Colonic mucosa (tissue), 4 donors: ENCODE data around the gene SLC8B1. TPM values are rescaled to one million over a fixed set of nuclear protein-coding genes. Genes with fewer than 3 reads are reported as not detected.

ENCODE experiments used
- DNase-seq: peaks from one replicate; pipeline ENCODE4 v3.0.0-alpha.2; 2020
- H3K27ac ChIP-seq: fragments of 200-600 bp; one replicate; pipeline ENCODE4 v1.8.0; 2021
- H3K27me3 ChIP-seq: fragments of 200-600 bp; one replicate; pipeline ENCODE4 v1.8.0; 2021
- H3K36me3 ChIP-seq: fragments of 200-600 bp; one replicate; pipeline ENCODE4 v1.8.0; 2021
- H3K4me1 ChIP-seq: fragments of 200-600 bp; one replicate; pipeline ENCODE4 v1.8.0; 2021; ENCODE audit warnings: mild to moderate bottlenecking
- H3K4me3 ChIP-seq: fragments of 200-600 bp; one replicate; pipeline ENCODE4 v1.8.0; 2021
- H3K9ac ChIP-seq, 2 donors: one replicate each; pipeline ENCODE4 v1.7.0; 2013; ENCODE audit warnings: control low read depth in 2 of 2, low read depth in 2 of 2, low read length in 2 of 2
- H3K9me3 ChIP-seq: fragments of 200-600 bp; one replicate; pipeline ENCODE4 v1.8.0; 2021
- CTCF ChIP-seq: fragments of 200-600 bp; IDR thresholded peaks from one replicate; pipeline ENCODE4 v1.8.0; 2022; ENCODE audit warnings: antibody characterized with exemption, mild to moderate bottlenecking
- intact Hi-C: fragments of 100-400 bp; cut with DNase I; formaldehyde crosslinking; loops from one replicate; pipeline ENCODE4 v1.14.1; 2022
- total RNA-seq, 2 donors: library from RNA; stranded (reverse); fragmentation: NEBNext Ultra II Directional in 1 of 2; extraction: Animal tissue kit (Norgen Biotek cat#: 25700) in 1 of 2; gene quantifications; one replicate each; pipeline ENCODE4 v1.2.1, GENCODE V29; 2021
- donor health status: healthy.
- donor health status: DM: no; HTN: no; CAD: no.
- donor health status: DM: no; HTN: no; CAD: no.

SLC8B1 gene
- total RNA-seq, 2 donors from 2014 or later = 34.3 to 44.1 TPM

GRCh38 chr12:113328368-113328889 is 6.5 kb downstream of the SLC8B1 start:
- H3K4me3 ChIP-seq = no peak overlapping the region
- no peaks in the 10 kb centered on the region for H3K36me3 ChIP-seq
- H3K9me3 ChIP-seq = no peaks in the 10 kb centered on the region
- no peak overlapping the region for H3K27ac ChIP-seq
- no peak overlapping the region for H3K9ac ChIP-seq
- TF ChIP-seq CTCF = no peak
- no peaks in the 10 kb centered on the region for H3K4me1 ChIP-seq
- H3K27me3 ChIP-seq = no peaks in the 10 kb centered on the region
- intact Hi-C loops = no loop called here
- no peak for DNase-seq

GRCh38 chr12:113326775-113327395 is 8.0 kb downstream of the SLC8B1 start:
- TF ChIP-seq CTCF = no peak
- H3K36me3 ChIP-seq = no peaks in the 10 kb centered on the region
- H3K9me3 ChIP-seq = no peaks in the 10 kb centered on the region
- DNase-seq = no peak
- intact Hi-C loops = no loop called here
- peak overlapping the region; percentile 3 for H3K27ac ChIP-seq
- H3K9ac ChIP-seq = no peak overlapping the region
- no peaks in the 10 kb centered on the region for H3K4me1 ChIP-seq
- no peaks in the 10 kb centered on the region for H3K27me3 ChIP-seq
- H3K4me3 ChIP-seq = no peak overlapping the region

GRCh38 chr12:113325916-113326315 is 9.0 kb downstream of the SLC8B1 start:
- Histone ChIP-seq H3K27ac (peak overlapping the region; percentile 3), H3K4me3 (no peak overlapping the region), H3K27me3 (no peaks in the 10 kb centered on the region), H3K9me3 (no peaks in the 10 kb centered on the region), H3K36me3 (no peaks in the 10 kb centered on the region), H3K9ac (no peak overlapping the region), H3K4me1 (no peaks in the 10 kb centered on the region)
- no peak for TF ChIP-seq CTCF
- peak; percentile 31 for DNase-seq
- intact Hi-C loops = no loop called here

DNA sequence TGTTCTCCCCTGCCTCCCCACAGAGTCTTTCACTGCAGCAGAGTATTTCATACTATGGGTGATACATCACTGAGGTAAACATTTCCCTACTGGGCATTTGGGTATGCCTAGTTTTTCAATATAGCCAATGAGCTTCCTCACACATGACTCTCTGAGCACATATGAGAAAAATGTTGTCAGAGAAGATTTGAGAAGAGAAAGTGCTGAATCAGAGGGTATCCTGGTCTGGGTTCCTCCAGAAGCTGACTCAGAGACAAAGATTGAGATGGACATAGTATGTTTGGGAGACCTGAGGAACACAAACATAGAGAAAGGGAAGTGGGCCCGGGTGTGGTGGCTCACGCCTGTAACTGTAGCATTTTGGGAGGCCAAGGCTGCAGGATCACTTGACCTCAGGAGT is 12.6 kb downstream of the SLC8B1 start:
- intact Hi-C loops = no loop called here
- no peaks in the 10 kb centered on the region for H3K27me3 ChIP-seq
- DNase-seq = no peak
- H3K4me1 ChIP-seq = no peaks in the 10 kb centered on the region
- H3K9me3 ChIP-seq = no peaks in the 10 kb centered on the region
- no peak overlapping the region for H3K27ac ChIP-seq
- H3K9ac ChIP-seq = no peak overlapping the region
- H3K36me3 ChIP-seq = peaks cover 12% of the 10 kb centered on the region
- no peak overlapping the region for H3K4me3 ChIP-seq
- TF ChIP-seq CTCF = no peak

GRCh38 chr12:113320401-113320800 is 14.5 kb downstream of the SLC8B1 start:
- Histone ChIP-seq H3K4me1 (no peaks in the 10 kb centered on the region), H3K9ac (no peak overlapping the region), H3K9me3 (no peaks in the 10 kb centered on the region), H3K27ac (no peak overlapping the region), H3K27me3 (no peaks in the 10 kb centered on the region), H3K36me3 (peaks cover 12% of the 10 kb centered on the region), H3K4me3 (no peak overlapping the region)
- no peak for TF ChIP-seq CTCF
- no peak for DNase-seq
- intact Hi-C loops = no loop called here
